ENCODE data around the gene CD2.

CD2 gene

GRCh38 chr1:116791727-116792126 is 37.5 kb downstream of the CD2 start:
- DNase-seq = no peak

GRCh38 chr1:116793357-116793935 is 39.2 kb downstream of the CD2 start:
- no peak for DNase-seq

- no peak for DNase-seq
Observed at GRCh38 chr1:116794371-116794770, 40.1 kb downstream of the CD2 start.

- DNase-seq = no peak
Observed at GRCh38 chr1:116794804-116795481, 40.7 kb downstream of the CD2 start.

GRCh38 chr1:116795482-116795829 is 41.2 kb downstream of the CD2 start:
- no peak for DNase-seq

GRCh38 chr1:116804736-116805135 is 50.5 kb downstream of the CD2 start:
- DNase-seq = no peak

GRCh38 chr1:116805398-116805797 is 51.2 kb downstream of the CD2 start:
- no peak for DNase-seq

- DNase-seq = no peak
Observed at GRCh38 chr1:116806245-116806644, 52.0 kb downstream of the CD2 start.

- DNase-seq = no peak
Observed at GRCh38 chr1:116806671-116807070, 52.4 kb downstream of the CD2 start.

GRCh38 chr1:116807394-116808199 is 53.4 kb downstream of the CD2 start:
- no peak for DNase-seq

GRCh38 chr1:116808200-116808847 is 54.1 kb downstream of the CD2 start:
- DNase-seq = no peak

- DNase-seq = no peak
Observed at GRCh38 chr1:116808848-116809508, 54.7 kb downstream of the CD2 start.

- no peak for DNase-seq
Observed at GRCh38 chr1:116811321-116811720, 57.1 kb downstream of the CD2 start.

GRCh38 chr1:116814926-116815723 is 60.9 kb downstream of the CD2 start:
- no peak for DNase-seq

GRCh38 chr1:116817582-116818064 is 63.4 kb downstream of the CD2 start:
- DNase-seq = no peak

Measured in NCI-H187 treated with DMSO at 0.1 percent for 48 hours (cell line).